ENCODE results near the gene BTD.
A peak's percentile ranks its signal among the peaks of the same experiment; 100 is the strongest.

GRCh38 chr3:15685927-15686326 lies 84.4 kb downstream of the BTD start:
- peak in 1 of 2 donors; percentile 28 for TF ChIP-seq POLR2A (IDR thresholded peaks at IDR 0.05)
- TF ChIP-seq CTCF (IDR thresholded peaks at IDR 0.05 in 4 of 5, conservative IDR thresholded peaks at IDR 0.05 in 1 of 5), result no peak

Data from gastrocnemius medialis (tissue), 4 donors.